Frontal cortex (tissue), 4 donors: Measurements from ENCODE around the gene MYO3B. TPM values are rescaled to one million over a fixed set of nuclear protein-coding genes. Genes with fewer than 3 reads are reported as not detected.
"Not testable (repeated sequence)": the region's sequence is repeated elsewhere in the genome, so short reads cannot be mapped to it uniquely, and the experiment has no call there.

Experiments used
- DNase-seq, 2 donors: peaks; one replicate each; pipeline ENCODE4 v3.0.0; 2012; ENCODE audit warnings: low spot score in 2 of 2
- FAIRE-seq: peaks from 2 replicates; lab custom pipeline; 2012; peaks lifted over from hg19 to GRCh38; lab: Jason Lieb, UNC
- total RNA-seq: library from RNA; depleted of rRNA; stranded (reverse); fragments of >200 nt; gene quantifications from one replicate; pipeline ENCODE4 v1.2.3, GENCODE V29; 2014
- donor health status: control.
- donor health status: control.
- donor health status: control.

MYO3B gene
- total RNA-seq, 1 donor from 2014 or later: 0.41 TPM

- not testable (repeated sequence) for FAIRE-seq, DNase-seq
Measured at GRCh38 chr2:170434396-170434795, 256.4 kb downstream of the MYO3B start.

- DNase-seq (no peak), FAIRE-seq (no peak)
Measured at GRCh38 chr2:170434900-170435621, 257.1 kb downstream of the MYO3B start.

DNA sequence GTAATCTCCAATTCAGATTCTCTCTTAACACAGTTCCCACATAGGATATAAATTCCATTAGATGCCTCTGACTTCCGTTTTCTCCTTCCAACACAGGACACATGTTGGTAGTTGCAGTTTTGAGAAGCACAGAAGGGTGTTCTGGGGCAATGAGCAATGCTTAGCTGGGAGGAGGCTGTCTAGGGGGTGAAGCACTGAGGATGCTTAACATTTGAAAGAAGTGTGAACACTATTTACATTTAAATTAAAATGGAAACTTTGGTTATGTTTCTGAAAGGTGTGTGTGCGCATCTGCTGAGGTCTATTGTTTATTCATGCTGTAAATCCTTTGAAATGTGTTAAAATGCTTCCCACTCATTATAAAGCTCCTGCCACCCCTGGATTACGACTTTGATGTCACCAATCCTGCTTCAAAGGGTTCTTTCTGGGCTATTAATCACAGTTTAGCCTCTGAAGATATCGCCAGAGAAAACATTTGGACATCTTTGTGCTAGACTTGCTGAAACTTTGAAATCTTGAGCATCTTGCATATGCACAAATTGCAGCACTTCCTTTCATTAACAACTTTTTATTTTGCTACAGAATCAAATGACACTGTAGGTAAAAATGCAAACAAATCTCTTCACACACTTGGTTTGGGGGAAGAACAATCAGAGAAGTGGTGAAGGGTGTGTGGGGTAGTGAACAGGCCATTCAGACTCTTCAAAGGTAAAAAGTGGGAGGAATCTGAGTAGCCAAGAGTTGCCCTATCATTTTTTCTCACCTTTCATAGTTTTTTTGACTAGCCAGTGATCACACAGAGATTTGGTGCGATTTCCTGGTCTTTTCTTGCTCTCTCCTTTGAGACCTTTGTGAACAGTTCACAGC is 258.4 kb downstream of the MYO3B start:
- FAIRE-seq (no peak), DNase-seq (no peak)

- DNase-seq: no peak
- FAIRE-seq: no peak
Measured at GRCh38 chr2:170446078-170446477, 268.1 kb downstream of the MYO3B start.

DNA sequence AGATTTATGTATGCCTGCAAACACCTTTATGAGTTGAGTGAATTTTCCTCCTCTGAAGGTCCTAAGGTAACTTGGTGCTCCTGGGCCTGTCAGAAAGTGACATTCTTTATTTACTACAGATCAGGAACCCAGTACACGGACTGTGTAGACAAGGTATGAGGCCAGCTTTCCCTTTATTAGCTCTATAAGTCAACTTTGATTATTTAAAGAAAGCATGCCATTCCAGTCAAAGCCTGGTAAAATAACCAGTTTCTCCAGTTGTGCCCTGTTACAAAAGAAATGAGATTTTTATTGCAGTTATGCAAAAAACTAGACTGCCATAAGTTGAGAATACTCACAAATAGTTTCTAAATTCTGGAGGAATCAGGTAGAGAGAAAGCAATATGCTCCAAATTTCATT is 271.1 kb downstream of the MYO3B start:
- DNase-seq (no peak), FAIRE-seq (no peak)

DNA sequence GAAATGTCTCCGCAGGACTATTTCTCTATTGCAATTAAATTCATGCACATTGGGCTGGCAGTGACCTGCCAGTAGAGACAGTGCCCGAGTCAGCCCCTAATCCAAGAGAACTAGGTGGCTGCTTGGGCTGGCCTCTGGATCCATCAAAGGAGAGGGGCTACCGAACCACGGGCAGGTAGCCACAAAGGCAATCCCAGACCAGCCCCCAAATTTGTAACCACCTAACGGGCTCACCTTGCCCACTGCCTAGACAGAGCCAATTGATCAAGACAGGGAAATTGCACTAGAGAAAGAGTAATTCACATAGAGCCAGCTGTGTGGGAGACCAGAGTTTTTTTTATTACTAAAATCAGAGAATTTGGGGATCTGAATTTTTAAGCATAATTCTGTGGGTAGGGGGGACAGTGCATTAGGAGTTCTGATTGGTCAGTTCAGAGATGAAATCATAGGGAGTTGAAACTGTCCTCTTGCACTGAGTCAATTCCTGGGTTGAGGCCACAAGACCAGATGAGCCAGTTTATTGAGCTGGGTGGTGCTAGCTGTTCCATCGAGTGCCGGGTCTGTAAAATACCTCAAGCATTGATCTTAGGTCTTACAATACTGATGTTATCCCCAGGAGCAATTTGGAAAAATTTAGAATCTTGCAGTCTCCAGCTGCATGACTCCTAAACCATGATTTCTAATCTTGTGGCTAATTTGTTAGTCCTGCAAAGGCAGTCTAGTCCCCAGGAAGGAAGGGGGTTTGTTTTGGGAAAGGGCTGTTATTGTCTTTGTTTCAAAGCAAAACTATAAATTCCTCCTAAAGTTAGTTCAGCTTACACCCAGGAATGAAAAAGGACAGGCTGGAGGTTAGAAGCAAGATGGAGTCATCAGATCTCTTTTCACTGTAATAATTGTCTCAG is 276.8 kb downstream of the MYO3B start:
- no peak for DNase-seq
- FAIRE-seq: no peak

DNA sequence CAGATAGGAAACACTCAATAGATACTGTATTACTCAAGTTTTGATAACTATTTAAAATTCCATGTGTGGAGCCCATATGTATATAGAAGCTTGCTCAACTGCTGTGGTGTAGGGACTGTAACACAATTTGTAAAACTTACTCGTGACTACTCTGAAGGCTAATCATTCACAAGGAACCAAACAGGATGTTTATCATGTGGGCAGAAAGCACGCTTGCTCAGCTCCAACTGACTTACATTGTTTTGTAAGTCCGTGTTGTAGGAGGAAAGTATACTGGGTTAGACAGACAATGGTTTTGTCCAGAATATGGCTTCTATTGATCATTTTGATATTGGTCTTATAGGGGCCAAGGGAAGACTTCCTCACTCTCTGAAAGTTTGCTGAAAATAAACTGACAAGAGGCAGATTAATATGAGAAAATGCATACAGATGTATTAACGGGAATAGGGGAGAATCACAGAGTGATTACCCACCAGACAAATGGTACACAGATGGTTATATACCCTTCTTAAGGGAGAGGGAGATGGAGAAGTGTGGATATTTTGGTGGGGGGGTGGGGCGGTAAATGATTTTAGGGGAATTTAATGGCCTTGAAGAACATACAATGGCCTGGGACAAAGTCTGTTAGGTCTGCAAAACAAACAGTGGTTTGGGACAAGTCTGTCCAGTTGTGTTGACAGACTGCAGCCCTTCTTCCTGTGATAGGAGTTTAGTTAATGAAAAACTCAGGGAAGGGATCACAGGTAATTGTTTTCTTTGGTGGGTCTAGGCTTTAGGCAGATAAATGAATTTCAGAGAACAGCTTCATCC is 277.9 kb downstream of the MYO3B start:
- DNase-seq (no peak), FAIRE-seq (no peak)

DNA sequence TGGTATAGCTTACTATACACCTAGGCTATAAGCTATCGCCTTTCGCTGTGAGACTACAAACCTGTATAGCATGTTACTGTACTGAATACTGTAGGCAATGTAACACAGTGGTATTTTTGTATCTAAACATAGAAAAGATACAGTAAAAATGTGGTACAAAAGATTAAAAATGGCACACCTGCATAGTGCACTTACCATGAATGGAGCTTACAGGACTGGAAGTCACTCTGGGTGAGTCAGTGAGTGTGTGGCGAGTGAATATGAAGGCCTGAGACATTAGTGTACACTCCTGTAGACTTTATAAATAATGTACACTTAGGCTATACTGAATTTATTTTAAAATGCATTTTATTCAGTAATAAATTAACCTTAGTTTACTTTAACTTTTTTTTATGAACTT is 279.0 kb downstream of the MYO3B start:
- no peak for FAIRE-seq
- DNase-seq: no peak

GRCh38 chr2:170457742-170458141 is 279.8 kb downstream of the MYO3B start:
- FAIRE-seq: no peak
- DNase-seq: no peak

- no peak for DNase-seq
- FAIRE-seq: no peak
Measured at GRCh38 chr2:170461889-170462288, 283.9 kb downstream of the MYO3B start.

DNA sequence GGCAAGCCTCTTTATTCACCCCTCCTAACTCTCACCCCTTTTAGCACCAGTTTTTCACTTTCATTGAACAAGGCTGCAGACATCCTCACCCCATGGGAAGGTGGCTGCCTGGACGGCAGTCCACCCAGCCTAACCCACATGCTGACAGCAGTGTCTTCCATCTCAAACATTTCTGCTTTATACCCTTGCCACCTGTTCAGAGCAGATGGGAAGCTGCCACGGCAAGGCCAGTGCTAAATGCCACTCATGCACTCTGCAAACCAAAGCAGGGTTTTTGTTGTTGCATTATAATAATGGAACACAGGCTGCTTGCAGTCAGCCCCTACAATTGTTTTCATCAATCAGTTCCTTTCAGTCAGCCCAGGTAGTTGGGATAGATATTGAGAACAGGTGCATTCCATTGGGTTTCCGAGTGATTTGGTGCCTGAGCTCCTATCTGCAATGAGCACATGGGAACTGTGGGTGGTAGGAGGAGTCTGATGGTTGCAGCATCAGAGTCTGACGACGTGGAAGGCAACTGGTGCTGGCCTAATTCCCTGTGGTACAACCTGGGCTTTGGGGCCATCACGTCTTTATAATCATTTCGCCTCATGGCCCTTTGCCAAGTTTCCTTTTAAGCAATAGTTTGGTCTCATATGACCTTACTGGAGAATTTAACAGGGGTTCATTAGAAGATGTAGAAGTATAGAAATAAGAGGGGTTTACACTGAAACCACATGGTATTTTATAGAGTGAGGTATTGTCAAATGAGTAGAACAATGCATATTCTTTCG is 284.7 kb downstream of the MYO3B start:
- DNase-seq: no peak
- FAIRE-seq: no peak

- DNase-seq (no peak), FAIRE-seq (no peak)
Measured at GRCh38 chr2:170463206-170463537, 285.2 kb downstream of the MYO3B start.

DNA sequence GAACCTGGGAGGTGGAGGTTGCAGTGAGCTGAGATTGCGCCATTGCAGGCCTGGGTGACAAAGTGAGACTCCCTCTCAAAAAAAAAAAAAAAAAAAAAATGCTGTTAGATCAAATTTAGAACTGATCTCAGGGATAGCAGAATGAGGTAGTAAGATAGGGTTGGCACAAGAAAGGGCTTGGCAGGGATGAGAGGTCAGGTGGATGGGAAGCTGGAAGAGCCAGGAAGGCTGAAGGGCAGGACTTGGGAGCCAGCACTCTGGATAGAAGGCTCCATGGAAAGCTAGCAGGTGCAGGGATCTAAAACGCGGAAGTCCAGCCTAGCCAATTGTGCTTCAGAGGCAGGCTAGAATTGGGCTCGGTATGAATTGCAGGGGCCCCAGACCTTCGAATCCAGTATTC is 286.3 kb downstream of the MYO3B start:
- no peak for FAIRE-seq

GRCh38 chr2:170465241-170465640 is 287.3 kb downstream of the MYO3B start:
- FAIRE-seq: no peak

More for the DNA sequence above, 286.3 kb downstream of the MYO3B start:
- no peak for DNase-seq

DNA sequence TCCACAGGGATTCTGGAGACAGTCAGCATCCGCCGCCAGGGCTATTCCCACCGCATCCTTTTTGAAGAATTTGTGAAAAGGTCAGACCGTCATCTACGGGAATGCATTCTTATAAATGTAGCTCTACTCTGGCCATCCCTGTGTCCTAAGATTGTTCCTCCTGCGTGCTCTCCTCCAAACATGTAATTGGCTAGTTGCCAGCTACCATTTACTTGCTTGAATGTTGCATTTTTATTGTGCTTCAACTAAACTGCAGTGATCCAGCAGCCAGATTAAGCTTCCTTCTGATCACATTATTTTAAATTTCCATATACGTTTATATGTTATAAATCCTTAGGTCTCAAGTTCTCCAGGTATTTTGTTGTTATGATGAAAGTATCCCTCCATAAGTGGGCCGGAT is 288.7 kb downstream of the MYO3B start:
- DNase-seq (no peak), FAIRE-seq (no peak)

More at GRCh38 chr2:170465241-170465640, 287.3 kb downstream of the MYO3B start:
- no peak for DNase-seq

DNA sequence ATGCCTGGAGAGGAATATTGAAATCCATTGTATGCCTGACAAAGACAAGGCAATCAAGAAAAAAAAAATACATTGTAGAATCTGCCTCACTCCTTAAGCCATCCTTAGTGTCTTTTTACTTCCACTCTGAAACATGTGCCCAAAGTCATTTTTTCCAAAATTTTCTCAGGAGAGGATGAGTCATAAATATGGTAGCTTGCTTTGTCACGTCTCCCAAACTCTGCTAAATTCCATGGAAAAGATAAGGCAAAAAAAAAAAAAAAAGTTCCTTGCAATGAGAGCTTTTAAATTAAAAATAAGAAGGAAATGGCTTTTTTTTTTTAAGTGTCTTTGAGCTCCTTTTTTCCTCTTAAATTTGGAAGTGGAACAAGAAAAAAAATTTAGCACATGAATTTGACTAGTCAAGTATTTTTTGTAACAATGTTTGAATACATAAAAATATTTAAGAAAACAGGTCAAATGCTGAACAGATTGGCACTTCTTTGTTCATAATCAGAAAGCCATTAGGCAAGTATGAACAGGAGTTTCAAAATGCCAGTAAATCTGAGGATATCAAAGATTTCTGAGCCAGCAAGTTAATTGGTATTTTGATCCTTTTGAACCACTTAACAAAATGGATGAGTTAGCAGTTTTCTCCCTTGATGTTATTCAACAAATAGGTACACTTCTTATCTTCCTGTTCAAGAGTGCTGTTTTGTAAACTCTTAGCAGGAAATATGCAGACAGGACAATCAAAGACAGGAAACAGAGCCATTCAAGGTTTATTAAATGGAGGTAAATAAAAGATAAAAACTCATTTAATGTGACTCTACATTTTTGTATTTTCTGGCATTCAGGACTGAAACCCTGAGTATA is 289.8 kb downstream of the MYO3B start:
- DNase-seq: no peak
- FAIRE-seq: no peak

DNA sequence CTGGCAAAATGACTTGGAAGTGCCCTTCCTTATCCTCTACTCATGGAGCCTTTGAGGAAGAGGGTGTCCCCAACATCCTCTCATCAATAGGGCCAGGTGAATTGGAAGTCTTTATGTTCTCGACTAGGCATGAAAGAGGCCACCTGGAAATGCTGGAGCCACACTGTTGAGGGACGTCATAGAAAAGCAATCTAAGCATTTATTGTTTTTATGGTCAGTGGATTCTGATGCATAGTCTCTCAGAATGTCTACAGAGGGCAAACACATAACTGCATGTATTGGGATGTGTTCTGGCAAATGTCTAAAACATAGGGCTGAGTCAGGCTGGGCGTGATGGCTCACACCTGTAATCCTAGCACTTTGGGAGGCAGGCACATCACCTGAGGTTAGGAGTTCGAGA is 290.6 kb downstream of the MYO3B start:
- no peak for FAIRE-seq
- DNase-seq: no peak

GRCh38 chr2:170472498-170472897 is 294.6 kb downstream of the MYO3B start:
- not testable (repeated sequence) for FAIRE-seq, DNase-seq
